ENCODE data around the gene FLT3LG. TPM values are rescaled to one million over a fixed set of nuclear protein-coding genes. Genes with fewer than 3 reads are reported as not detected.

Gene FLT3LG
- total RNA-seq, 2 experiments from 2014 or later = 61.0 to 63.5 TPM

- H3K9me3 Mint-ChIP-seq = peaks cover 1% of the 10 kb centered on the region
- peaks cover 53% of the 10 kb centered on the region for H3K4me1 Mint-ChIP-seq
- H3K36me3 Mint-ChIP-seq = peaks cover 52% of the 10 kb centered on the region
- peaks cover 15% of the 10 kb centered on the region for H3K27me3 Mint-ChIP-seq
- peak overlapping the region; percentile 99 for H3K27ac Mint-ChIP-seq
- peak overlapping the region; percentile 97 for H3K4me3 Mint-ChIP-seq
- no peak for DNase-seq
Measured at GRCh38 chr19:49497789-49498103, 23.7 kb downstream of the FLT3LG start.

GRCh38 chr19:49498475-49498874, 24.5 kb downstream of the FLT3LG start:
- DNase-seq = no peak
- H3K4me3 Mint-ChIP-seq = peak overlapping the region; percentile 97
- peaks cover 53% of the 10 kb centered on the region for H3K4me1 Mint-ChIP-seq
- H3K36me3 Mint-ChIP-seq = peaks cover 45% of the 10 kb centered on the region
- H3K27ac Mint-ChIP-seq = peak overlapping the region; percentile 99
- H3K9me3 Mint-ChIP-seq = peaks cover 1% of the 10 kb centered on the region
- peaks cover 8% of the 10 kb centered on the region for H3K27me3 Mint-ChIP-seq

DNA sequence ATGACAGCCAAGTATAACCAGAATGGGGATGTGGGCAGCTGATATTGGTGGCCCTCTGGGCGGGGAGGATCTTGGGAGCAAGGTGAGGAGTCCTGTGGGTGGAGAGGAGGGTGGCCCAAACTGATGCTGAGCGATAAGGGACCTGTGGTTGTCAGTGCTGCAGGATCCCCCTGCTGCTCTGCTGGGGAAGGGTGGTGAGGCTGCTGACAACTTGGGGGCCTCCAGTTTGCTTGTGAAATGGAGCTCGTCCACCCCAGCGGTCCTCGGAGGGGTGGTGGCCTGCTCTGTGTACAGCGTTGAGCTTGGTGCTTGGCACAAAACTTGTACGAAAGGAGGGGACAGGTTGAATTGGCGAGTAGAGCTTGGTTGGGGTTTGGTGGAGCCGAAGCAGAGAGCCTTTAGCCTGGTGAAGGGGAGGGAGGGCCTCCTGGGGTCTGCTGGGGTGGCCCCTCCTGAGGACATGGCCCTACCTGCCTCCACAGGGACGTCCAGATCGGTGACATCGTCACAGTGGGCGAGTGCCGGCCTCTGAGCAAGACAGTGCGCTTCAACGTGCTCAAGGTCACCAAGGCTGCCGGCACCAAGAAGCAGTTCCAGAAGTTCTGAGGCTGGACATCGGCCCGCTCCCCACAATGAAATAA, 25.1 kb downstream of the FLT3LG start:
- Mint-ChIP-seq H3K9me3 (peaks cover 1% of the 10 kb centered on the region), H3K36me3 (peaks cover 44% of the 10 kb centered on the region), H3K27me3 (peaks cover 8% of the 10 kb centered on the region), H3K4me1 (peaks cover 53% of the 10 kb centered on the region), H3K4me3 (peak overlapping the region; percentile 97), H3K27ac (peak overlapping the region; percentile 99)
- DNase-seq = no peak

GRCh38 chr19:49502866-49503581, 29.0 kb downstream of the FLT3LG start:
- Mint-ChIP-seq H3K4me1 (peaks cover 41% of the 10 kb centered on the region), H3K9me3 (no peaks in the 10 kb centered on the region), H3K27ac (no peak overlapping the region)

GRCh38 chr19:49503582-49503962, 29.6 kb downstream of the FLT3LG start:
- Mint-ChIP-seq H3K27ac (no peak overlapping the region), H3K9me3 (no peaks in the 10 kb centered on the region), H3K27me3 (peaks cover 5% of the 10 kb centered on the region), H3K36me3 (peaks cover 20% of the 10 kb centered on the region), H3K4me3 (no peak overlapping the region), H3K4me1 (peaks cover 40% of the 10 kb centered on the region)
- no peak for DNase-seq

More at GRCh38 chr19:49502866-49503581, 29.0 kb downstream of the FLT3LG start:
- DNase-seq = peak; percentile 43
- Mint-ChIP-seq H3K4me3 (no peak overlapping the region), H3K27me3 (peaks cover 5% of the 10 kb centered on the region), H3K36me3 (peaks cover 25% of the 10 kb centered on the region)

GRCh38 chr19:49506575-49507105, 32.6 kb downstream of the FLT3LG start:
- H3K36me3 Mint-ChIP-seq = no peaks in the 10 kb centered on the region
- H3K9me3 Mint-ChIP-seq = no peaks in the 10 kb centered on the region
- H3K4me3 Mint-ChIP-seq = no peak overlapping the region
- peak; percentile 68 for DNase-seq
- H3K27ac Mint-ChIP-seq = no peak overlapping the region
- no peaks in the 10 kb centered on the region for H3K27me3 Mint-ChIP-seq
- peaks cover 18% of the 10 kb centered on the region for H3K4me1 Mint-ChIP-seq

- Mint-ChIP-seq H3K4me3 (no peak overlapping the region), H3K27me3 (no peaks in the 10 kb centered on the region), H3K27ac (no peak overlapping the region), H3K4me1 (peaks cover 16% of the 10 kb centered on the region), H3K9me3 (no peaks in the 10 kb centered on the region), H3K36me3 (no peaks in the 10 kb centered on the region)
- DNase-seq = no peak
Measured at GRCh38 chr19:49507803-49508494, 33.9 kb downstream of the FLT3LG start.

DNA sequence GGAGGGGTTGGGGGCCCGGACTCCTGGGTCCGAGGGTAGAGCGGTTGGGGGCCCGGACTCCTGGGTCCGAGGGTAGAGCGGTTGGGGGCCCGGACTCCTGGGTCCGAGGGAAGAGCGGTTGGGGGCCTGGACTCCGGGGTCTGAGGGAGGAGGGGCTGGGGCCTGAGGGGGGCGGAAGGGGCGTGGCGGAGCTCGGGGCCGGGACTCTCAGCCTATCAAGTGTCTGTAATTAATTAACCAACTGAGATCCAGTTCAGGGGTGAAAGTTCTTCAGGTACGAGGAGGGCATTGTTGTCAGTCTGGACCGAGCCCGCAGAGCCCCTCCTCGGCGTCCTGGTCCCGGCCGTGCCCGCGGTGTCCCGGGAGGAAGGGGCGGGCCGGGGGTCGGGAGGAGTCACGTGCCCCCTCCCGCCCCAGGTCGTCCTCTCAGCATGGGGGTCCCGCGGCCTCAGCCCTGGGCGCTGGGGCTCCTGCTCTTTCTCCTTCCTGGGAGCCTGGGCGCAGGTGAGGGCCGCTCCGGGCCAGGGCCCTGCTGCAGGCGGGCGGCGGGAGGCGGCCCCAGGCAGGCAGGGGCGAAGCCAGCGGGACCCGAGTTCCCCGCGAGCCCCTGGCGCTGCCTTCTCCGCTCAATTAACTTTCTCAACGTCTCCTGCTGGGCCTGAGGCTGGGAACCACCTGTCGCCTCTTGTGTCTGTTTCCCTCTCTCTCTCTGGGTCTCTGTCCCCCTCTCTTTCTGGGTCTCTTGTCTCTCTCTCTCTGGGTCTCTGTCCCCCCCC, 39.1 kb downstream of the FLT3LG start:
- H3K4me3 Mint-ChIP-seq = peak overlapping the region; percentile 86
- H3K36me3 Mint-ChIP-seq = no peaks in the 10 kb centered on the region
- H3K27ac Mint-ChIP-seq = peak overlapping the region; percentile 65
- no peaks in the 10 kb centered on the region for H3K27me3 Mint-ChIP-seq
- DNase-seq = no peak
- peaks cover 15% of the 10 kb centered on the region for H3K4me1 Mint-ChIP-seq
- H3K9me3 Mint-ChIP-seq = no peaks in the 10 kb centered on the region

GRCh38 chr19:49513746-49514118, 39.7 kb downstream of the FLT3LG start:
- Mint-ChIP-seq H3K4me1 (peaks cover 15% of the 10 kb centered on the region), H3K9me3 (no peaks in the 10 kb centered on the region), H3K4me3 (peak overlapping the region; percentile 86), H3K36me3 (no peaks in the 10 kb centered on the region), H3K27me3 (no peaks in the 10 kb centered on the region), H3K27ac (peak overlapping the region; percentile 65)
- DNase-seq = no peak

GRCh38 chr19:49514151-49514550, 40.1 kb downstream of the FLT3LG start:
- DNase-seq = no peak
- no peaks in the 10 kb centered on the region for H3K36me3 Mint-ChIP-seq
- H3K27me3 Mint-ChIP-seq = no peaks in the 10 kb centered on the region
- H3K9me3 Mint-ChIP-seq = no peaks in the 10 kb centered on the region
- H3K27ac Mint-ChIP-seq = no peak overlapping the region
- H3K4me1 Mint-ChIP-seq = peaks cover 15% of the 10 kb centered on the region
- peak overlapping the region; percentile 86 for H3K4me3 Mint-ChIP-seq

GRCh38 chr19:49515767-49516166, 41.8 kb downstream of the FLT3LG start:
- no peak overlapping the region for H3K4me3 Mint-ChIP-seq
- no peaks in the 10 kb centered on the region for H3K36me3 Mint-ChIP-seq
- peaks cover 15% of the 10 kb centered on the region for H3K4me1 Mint-ChIP-seq
- no peak for DNase-seq
- H3K27ac Mint-ChIP-seq = no peak overlapping the region
- no peaks in the 10 kb centered on the region for H3K9me3 Mint-ChIP-seq
- H3K27me3 Mint-ChIP-seq = no peaks in the 10 kb centered on the region

- Mint-ChIP-seq H3K4me3 (no peak overlapping the region), H3K36me3 (no peaks in the 10 kb centered on the region), H3K9me3 (no peaks in the 10 kb centered on the region), H3K4me1 (peaks cover 5% of the 10 kb centered on the region), H3K27me3 (no peaks in the 10 kb centered on the region), H3K27ac (no peak overlapping the region)
- DNase-seq = no peak
Measured at GRCh38 chr19:49518033-49518432, 44.0 kb downstream of the FLT3LG start.

DNA sequence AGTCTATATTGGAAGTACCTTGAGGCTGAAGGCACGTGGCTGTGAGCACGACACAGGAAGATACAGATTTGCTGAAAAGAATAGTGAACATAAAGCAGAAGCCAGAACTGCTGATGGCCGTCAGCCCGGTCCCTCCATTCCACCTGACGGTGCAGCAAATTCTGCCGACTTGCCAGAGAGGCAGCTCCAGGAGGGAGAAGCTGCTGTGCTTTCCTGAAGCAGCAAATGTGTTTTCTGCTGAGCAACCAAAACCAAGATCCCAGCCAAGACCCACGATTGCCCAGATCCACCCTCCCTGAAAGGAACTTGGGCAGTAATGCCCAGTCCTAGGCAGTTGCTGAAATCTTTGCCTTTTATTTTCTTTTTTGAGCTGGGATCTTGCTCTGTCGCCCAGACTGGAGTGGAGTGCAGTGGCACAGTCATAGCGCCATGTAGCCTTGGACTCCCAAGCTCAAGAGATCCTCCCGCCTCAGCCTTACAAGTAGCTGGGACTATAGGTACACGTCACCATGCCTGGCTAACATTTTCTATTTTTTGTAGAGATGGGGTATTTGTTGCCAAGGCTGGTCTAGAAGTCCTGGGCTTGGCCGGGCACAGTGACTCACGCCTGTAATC, 46.8 kb downstream of the FLT3LG start:
- no peaks in the 10 kb centered on the region for H3K36me3 Mint-ChIP-seq

DNA sequence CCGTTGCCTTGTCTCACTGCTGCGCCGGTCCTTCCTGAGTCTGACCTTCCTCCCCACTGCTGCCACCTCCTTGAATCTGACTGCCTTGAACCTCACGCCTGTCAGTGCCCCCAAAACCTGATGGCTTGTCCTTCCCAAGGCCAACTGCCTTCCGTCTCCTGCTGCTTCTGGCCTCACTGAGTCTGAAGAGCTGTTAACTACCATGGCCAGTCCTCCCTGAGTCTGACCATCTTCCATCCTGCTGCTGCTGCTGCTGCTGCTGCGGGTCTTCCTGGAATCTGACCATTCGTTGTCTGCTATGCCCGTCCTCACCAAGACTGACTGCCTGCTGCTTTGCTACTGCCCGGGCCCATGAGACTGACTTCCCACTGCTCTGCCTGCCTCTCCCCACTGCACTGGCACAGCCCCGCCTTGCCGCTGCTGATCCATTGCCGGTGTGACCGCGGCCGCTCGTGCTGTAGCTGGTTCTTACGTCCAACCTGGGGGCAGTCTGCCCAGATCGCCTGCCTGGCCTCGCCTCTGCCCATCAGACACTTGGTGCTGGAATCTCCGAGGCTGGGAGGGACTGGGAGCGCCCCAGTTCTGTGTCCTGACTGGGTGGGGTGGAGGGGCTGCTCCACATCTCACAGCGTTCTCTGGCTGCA, 50.9 kb downstream of the FLT3LG start:
- H3K4me3 Mint-ChIP-seq = no peak overlapping the region
- H3K27me3 Mint-ChIP-seq = no peaks in the 10 kb centered on the region
- DNase-seq = no peak
- no peak overlapping the region for H3K27ac Mint-ChIP-seq
- no peaks in the 10 kb centered on the region for H3K36me3 Mint-ChIP-seq
- no peaks in the 10 kb centered on the region for H3K9me3 Mint-ChIP-seq
- H3K4me1 Mint-ChIP-seq = peaks cover 12% of the 10 kb centered on the region

More for the DNA sequence above, 46.8 kb downstream of the FLT3LG start:
- no peak for DNase-seq
- Mint-ChIP-seq H3K4me3 (no peak overlapping the region), H3K27me3 (no peaks in the 10 kb centered on the region), H3K4me1 (no peaks in the 10 kb centered on the region), H3K27ac (no peak overlapping the region), H3K9me3 (no peaks in the 10 kb centered on the region)
